ENCODE data around the gene FAM120A. TPM values are rescaled to one million over a fixed set of nuclear protein-coding genes. Genes with fewer than 3 reads are reported as not detected.

FAM120A gene
- total RNA-seq, 1 experiment from 2014 or later = 88.5 TPM

DNA sequence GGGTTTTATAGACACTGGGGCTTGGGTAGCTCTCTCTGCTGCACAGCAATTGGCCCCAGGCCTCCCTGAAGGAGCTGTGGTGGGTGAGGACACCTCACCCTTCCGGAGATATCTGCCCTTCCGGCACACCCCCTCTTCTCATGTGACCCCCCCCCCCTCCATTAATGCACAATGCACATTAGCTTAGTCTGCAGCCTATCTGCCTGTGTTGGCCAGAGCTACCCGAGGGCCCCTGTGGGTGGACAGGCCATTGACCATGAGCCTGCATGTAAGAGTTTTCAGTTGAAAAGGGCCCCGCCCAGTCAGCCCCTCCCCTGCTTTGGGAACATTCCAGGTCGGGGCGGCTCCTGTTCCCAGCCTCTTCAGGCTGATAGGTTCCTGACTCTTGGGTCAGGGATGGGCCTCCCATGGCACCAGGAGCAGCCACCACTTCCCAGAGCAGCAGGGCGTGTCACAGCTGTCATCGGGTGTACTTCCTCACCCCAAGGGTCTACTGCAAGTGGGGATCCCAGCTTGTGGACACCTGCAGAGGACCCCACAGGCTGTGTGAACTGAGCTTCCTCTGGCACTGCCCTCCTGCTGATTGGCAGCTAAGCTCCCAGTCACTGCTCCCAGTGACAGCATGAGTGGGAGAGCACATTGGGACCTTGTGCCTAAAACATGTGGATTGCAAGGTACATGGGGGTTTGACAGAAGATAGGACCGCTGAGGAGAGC is 142.7 kb downstream of the FAM120A start:
- no peak for DNase-seq (ENCODE audit: low read depth)

DNA sequence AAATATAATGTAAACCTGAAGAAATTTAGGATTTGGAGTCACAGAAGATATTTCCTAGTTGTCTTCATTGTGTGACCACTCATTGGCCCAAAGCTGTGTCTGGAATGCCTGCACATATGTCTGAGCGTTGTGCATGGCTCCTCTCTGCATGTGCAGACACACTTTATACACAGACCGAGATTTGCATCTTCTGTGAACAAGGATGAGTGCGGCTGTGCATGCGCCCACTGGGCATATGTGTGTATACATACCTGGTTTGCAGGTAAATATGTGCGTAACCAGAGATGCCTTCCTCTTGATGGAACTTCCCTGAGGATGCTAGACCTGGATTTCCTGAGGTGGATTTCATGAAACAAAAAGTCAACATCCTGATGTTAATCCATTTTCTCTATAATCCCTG is 144.0 kb downstream of the FAM120A start:
- no peak for DNase-seq (ENCODE audit: low read depth)

DNA sequence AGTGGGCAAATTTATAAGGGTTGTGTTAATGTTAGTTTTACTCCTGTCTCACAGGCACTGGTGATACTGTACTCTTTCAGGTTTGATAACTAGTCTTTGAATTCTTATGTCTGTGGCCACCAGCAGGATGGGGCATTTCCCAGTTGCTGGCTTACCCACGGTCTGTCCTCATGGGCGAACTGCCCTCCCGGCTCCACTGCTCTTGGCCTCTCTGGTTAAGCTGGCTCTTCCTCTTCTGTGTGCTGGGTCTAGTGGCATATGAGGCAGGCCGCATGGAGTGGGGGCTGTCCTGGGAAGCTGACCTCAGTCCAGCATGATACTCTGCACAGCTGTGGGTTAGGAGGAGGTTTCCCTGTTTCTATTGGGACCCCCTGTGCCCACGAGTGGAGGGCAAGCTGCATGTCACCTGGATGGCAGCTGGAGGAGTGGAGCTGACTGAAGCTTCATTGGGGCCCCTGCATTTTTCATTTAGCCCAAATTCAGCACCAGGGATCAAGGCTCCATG is 144.4 kb downstream of the FAM120A start:
- DNase-seq (ENCODE audit: low read depth) = no peak

DNA sequence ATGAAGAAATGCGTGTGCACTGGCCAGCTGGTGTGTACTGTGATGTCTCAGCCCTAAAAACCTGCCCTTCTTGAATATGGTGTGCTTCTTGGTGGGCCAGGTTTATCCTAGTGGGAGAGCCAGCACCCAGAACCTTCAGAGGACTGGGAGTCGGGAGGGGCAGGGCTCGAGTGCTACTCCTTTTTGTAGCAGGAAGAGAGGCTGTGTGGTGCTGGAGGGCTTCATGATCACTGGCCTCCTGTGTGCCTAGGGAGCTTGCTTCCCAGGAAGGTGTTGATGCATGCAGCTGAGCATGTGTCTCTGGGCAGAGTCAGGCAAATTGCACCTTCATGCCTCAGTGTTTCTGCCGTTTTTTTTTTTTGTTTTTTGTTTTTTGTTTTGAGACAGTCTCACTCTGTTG is 144.9 kb downstream of the FAM120A start:
- no peak for DNase-seq (ENCODE audit: low read depth)

DNA sequence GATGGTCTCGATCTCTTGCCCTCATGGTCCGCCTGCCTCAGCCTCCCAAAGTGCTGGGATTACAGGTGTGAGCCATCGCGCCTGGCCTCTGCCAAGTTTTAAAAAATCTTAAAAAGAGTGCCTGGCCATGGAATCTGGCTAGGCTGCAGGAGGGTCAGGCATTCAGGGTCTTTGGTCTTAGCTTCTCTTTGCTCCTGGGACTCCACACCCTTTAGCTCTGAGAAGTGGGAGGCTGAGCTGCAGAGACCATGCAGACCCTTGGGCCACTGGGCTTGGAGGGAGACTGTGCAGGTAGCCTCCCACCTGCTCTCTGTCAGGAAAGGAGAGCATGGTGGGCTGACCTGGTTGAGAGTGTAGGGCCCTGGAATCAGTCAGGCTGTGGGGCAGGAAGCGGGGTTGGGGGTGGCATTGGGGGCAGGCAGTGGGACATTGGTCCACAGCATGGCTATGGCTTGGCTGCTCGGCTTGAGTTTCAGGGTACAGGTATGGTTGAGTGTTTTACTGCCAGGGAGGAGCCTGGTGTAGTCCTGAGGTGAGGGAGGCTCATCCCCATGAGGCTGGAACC is 145.7 kb downstream of the FAM120A start:
- no peak for DNase-seq (ENCODE audit: low read depth)

DNA sequence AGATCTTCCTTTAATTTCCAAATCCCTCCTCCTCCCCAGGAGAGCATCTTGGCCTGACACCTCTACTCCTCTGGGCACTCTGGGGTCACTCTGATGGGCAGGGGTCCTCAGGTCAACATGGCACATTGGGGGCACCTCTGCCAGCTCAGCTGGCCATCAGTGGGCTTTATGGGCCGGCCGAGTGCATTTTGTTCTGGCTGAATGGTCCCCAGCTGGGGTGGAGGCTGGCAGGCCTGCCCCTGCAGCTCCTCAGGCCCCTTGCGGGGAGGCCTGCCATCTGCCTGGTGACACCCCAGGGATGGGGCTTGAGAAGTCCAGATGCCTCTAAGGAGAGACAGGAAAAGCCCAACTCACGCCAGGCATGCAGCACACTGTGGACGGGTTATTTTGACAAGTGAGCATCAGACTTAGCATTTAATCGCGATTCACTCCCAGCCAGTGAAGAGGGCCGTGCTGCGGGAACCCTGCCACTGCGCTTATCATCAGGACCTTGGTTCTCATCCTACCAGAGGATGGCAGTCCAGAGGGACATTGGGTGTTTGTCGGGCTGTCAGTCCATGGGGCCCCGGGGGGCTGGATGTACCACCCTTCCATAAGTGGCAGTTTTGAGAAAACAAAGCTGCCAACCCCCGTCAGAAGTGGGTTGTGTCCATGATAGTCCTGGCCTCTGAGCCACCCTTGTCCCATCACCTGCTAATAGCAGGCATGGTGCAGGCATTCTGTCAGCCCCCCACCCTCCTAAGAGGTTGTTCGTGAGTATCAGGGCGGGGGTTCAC is 146.6 kb downstream of the FAM120A start:
- DNase-seq (ENCODE audit: low read depth) = no peak

DNA sequence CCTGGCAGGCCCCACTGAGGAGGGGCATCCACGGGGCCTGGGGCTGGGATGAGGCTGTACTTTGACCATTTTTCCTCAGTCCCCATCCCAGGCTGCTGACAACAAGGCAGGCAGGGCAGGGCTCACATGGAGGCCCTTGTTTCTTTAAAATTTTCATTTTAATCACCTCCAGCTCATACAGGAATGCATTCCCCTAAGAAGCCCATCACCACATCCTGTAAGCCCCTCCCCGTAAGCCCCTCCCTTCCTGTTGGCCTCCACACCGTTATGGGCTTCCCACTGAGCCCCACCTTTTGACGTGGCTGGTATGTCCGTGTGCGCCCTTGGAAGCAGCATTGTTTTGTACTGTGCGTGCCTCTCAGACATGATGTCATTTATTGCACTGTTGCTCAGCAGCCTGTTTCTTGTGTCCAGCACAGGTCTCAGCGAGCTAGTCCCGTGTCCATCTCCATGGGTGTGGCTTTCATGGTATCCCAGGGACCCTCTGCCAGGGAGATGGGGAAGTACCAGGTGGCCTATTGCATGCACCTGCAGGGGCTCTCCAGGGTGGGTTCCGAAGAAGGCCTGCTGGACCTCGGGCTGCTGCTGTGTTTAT is 147.3 kb downstream of the FAM120A start:
- DNase-seq (ENCODE audit: low read depth) = no peak

DNA sequence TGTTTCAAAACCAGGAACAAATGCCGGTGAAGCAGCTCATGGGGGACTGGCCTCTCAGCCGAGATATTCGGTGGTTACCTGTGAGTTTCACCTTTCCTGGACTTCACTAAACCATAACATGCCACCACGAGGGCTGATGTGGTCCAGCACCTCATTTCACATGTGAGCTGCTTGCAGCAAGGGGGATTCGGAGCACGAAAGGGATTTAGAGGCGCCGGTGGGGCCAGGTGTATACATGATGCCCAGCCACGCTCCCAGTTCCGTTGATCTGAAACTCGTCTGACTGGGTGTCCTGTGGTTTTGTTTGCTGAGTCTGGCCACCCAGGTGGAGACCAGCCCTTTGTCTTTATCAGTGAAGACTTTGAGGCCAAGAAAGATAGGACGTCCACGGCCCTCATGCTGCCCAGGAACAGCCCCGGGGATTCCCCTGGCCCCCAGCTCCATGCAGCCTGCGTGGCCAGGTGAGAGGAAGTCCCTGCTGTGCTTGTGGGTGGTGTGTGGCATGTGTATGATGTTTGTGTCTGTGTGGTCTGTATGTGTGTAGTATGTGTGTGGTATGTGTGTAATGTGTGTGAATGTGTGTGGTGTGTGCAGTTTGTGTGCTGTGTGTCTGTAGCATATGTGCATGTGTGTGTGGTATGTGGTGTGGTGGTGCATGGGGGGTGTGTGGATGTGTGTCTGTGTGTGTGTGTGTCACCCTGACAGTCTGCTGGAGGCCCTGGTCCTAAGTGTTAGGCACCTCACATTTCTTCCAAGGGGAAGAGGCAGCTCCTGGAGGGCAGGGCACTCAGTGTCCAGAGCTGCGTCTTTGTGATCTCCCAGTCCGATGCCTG is 148.3 kb downstream of the FAM120A start:
- no peak for DNase-seq (ENCODE audit: low read depth)

DNA sequence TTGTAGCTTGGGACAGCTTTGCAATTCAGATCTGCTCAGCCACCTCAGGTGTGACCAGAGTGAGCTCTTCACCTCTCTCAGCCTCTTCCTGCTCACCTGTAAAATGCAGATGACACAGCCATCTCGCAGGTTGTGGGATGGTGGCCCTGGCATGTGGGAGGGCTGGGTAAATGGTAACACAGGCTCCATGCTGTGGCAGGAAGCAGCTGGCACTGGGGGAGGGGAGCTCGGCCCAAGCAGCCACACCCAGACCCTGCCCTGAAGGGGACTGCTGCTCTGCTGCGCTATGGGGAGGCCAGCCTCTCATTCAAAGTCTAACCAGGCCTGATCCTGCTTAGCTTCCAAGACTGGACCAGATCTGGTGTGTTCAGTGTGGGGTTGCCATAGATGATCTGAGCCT is 149.0 kb downstream of the FAM120A start:
- no peak for DNase-seq (ENCODE audit: low read depth)

DNA sequence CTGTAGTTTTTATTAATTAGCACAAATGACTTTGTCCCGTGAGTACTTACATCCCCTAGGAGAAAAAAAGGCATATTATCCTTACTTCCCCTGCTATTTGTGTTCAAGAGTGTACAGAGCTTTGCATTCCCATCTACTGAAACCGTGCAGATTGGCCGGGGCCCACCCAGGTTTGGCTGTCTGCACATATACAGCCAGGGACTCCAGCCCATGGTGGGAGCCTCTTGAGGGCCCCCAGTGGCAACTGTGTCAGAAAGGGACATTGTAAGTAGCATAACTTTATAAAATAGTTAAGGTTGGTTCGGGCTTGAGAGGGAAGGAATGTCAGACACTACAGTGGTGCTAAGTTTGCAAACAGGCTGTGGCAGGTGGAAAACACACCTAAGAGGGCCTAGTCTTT is 149.6 kb downstream of the FAM120A start:
- DNase-seq (ENCODE audit: low read depth) = no peak

DNA sequence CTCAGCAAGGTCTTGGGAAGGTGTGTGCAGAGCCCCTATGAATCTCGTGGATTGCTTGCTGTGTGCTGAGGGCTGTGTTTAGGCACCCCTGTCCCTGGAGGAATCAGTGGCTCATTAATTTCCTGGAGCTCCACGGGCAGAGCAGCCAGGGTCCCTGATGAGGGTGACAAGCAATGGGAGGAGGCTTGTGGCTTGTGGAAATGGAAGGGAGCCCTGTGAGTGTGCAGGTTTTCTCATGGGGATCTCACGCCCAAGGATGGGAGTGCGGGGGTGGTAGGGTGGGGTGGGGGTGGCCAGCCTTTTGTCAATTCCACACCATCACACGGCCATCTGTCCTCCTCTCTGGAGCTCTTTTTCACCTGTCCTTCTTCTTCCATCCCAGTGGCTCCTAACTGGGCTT is 150.2 kb downstream of the FAM120A start:
- no peak for DNase-seq (ENCODE audit: low read depth)

DNA sequence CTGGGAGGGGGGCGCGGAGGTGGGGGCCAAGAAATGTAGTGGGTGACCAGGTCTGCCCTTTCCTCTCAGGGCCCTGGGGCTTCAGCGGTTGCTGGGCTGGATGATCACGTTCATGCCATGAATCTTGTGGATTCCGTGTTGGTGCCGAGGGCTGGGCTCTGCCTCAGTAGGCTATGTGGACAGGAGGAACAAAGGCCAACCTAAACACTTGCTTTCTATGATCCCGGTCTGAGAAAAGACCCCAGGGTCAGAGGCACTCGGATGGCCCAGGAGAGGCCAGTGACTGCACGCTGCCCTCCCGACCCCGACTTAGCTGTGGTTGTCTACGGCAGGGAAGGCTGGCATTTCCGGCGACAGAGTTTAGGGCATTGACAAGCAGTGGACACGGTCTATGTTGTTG is 151.5 kb downstream of the FAM120A start:
- DNase-seq (ENCODE audit: low read depth) = no peak

DNA sequence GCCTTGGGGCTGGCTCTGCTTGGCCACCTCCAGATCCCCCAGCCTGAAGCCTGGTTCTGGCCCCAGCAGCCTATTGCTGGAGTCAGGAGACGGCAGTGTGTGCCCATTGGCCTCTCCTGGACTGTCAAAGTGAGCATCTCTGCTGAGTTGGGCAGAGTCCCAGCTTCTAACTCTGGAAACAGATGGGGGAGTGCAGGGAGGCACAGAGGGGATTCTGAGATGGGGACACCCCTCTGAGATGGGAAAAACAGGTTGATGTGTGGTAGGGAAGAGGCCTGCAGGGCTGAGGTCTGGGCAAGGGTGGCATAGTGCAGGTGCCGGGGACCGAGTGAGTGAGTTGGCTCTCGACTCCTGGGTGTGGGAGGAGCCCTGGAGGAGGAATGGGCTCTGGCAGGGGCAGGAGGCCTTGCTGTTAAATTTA is 152.4 kb downstream of the FAM120A start:
- DNase-seq (ENCODE audit: low read depth) = no peak

DNA sequence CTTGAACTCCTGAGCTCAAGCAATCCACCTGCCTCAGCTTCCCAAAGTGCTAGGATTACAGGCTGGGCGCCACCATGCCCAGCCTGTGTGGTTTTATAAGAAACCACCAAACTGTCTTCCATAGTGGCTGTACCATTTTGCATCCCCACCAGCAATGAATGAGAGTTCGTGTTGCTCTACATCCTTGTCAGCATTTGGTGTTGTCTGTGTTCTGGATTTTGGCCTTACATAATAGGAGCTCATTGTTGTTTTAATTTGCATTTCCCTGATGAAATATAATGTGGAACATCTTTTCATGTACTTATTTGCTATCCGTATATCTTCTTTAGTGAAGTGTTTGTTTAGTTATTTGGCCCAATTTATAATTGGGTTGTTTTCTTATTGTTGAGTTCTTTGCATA is 154.7 kb downstream of the FAM120A start:
- DNase-seq (ENCODE audit: low read depth) = no peak

DNA sequence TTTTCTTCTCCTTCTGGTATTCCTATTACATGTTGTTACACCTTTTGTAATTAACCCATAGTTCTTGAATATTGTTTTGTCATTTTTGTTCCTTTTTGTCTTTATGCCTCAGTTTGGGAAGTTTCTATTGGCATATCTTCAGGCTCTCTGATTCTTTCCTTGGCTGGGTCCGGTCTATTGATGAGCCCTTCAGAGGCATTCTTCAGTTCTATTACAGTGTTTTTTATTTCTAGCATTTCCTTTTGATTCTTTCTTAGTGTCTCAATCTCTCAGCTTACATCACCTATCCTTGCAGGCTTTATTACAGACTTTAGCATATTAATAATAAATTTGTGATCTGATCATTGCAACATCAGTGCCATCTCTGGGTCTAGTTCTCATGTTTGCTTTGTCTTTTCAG is 158.7 kb downstream of the FAM120A start:
- DNase-seq (ENCODE audit: low read depth) = no peak

DNA sequence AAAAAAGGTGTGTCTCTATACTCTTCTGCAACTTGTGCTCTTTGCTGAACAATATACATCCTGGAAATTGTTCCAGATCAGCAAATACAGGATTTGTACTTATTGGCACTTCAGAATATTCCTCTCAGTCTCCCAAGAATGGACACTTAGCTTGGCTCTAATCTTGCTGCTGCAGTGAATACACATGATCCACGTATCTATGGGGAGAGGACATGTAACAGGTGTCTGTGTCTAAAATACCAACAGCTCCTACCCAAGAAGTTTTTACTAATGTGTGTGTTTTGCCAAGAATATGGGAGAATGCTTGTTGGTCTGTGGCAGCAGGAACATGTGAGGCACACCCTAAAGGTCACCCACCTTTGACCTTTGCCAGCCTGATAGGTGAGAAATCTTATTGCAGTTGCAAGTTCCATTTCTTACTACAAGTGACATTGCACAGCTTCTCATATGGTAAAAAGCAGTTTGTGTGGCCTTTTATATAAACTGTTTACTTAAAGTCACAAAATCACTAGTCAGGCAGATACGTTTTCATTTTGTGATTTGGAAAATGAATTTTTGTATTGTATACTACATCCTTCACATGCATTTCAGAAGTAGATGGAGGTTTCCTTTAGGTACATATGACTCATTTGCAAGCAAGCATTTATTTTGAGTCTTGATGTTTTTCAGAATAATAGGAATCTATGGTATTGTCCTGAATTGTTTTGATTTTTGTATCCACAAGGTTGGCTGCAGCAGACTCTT is 160.7 kb downstream of the FAM120A start:
- no peak for DNase-seq (ENCODE audit: low read depth)

DNA sequence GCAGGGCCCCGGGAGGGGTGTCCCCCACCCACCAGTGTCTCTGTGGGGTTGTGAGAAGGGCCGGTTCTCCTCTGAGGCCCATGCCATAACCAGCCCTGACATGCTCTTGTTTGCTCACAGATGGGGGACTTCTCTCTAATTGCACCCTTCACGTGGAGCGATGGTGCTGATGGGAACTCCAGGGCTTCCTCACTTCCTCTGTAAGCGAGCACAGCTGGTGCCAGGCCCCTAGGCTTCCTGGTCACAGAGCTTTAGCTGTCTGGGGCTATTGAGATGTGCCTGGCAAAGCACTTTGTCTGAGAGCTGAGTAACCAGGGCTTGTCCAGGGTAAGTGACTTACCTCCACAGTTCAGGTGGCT is 161.3 kb downstream of the FAM120A start:
- DNase-seq (ENCODE audit: low read depth) = no peak

DNA sequence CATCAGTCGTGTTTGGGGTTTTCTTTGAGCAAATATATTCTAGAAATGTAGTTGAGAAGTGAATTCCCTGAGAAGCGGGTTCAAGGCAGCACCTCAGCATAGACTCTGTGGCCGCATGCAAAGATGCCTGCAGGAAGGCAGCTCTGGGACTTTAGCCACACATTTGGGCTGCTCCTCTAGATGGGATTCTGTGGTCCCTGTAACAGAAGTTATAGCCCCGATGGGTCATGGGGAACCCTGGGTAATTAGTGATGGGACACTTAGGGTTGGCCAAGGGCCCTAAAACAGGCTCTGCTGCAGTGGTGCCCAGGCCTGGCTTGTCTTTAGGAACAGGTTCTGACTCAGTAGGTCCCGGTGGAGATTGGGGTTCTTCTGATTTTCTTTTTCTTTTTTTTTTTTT is 161.7 kb downstream of the FAM120A start:
- DNase-seq (ENCODE audit: low read depth) = no peak

DNA sequence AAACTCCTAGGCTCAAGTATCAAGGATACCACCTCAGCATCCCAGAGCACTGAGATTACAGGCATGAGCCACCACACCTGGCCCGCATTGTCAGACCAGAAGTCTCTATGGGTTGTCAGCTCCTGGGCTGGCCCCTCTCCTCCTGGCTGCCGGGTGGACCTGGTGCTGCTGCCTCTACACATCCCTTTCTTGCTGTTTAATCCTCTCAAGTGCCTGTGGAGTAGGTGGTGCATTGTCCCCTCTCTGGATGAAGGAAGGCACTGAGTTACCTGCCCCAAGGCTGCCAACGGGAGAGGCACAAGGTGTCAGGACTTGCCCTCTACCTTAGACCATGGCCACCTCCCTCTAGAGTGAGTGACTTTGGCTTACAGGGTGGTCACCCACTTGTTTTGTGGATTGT is 162.3 kb downstream of the FAM120A start:
- DNase-seq (ENCODE audit: low read depth) = no peak

DNA sequence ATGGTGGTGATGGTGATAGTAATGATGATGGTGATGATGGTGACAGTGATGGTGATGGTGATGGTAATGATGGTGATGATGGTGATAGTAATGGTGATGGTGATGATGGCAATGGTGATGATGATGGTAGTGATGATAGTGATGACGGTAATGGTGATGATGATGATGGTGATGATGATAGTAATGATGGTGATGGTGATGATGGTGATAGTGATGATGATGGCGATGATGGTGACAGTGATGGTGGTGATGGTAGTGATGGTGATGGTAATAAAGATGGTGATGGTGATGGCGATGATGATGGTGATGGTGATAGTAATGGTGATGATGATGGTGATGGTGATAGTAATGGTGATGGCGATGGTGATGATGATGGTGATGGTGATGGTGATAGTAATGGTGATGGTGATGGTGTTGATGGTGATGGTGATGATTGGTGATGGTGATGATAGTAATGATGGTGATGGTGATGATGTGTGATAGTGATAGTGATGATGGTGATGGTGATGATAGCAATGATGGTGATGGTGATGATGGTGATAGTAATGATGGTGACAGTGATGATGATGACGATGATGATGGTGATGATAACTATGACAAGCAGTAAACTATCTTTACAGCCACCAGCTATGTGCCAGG is 163.5 kb downstream of the FAM120A start:
- no peak for DNase-seq (ENCODE audit: low read depth)
